Measurements from ENCODE around the gene CDK5RAP2. TPM values are rescaled to one million over a fixed set of nuclear protein-coding genes. Genes with fewer than 3 reads are reported as not detected.

Gene CDK5RAP2
- total and polyA plus RNA-seq, 9 of the 15 experiments (the other 6 are each of a cell fraction or from before 2014, with no cell fraction given): 19.9 to 68.8 (median 42.2) TPM

GRCh38 chr9:120456218-120456617, 123.7 kb downstream of the CDK5RAP2 start:
- Histone ChIP-seq H3K27me3 (ENCODE audit: control insufficient read depth in 2 of 2, insufficient read depth in 2 of 2, low read length in 2 of 2) (no peaks in the 10 kb centered on the region), H3K27ac (ENCODE audit: extremely low read depth, low read depth, low read length) (no peak overlapping the region), H3K9ac (ENCODE audit: insufficient read depth in 1 of 2, low read depth in 2 of 2, low read length in 2 of 2) (no peak overlapping the region), H3K9me1 (ENCODE audit: control insufficient read depth, insufficient read depth, low read length) (no peaks in the 10 kb centered on the region), H3K4me3 (no peak overlapping the region), H3K4me1 (replicated peaks in 1 of 2; ENCODE audit: control insufficient read depth in 2 of 2, insufficient read depth in 2 of 2, low read length in 2 of 2) (no peaks in the 10 kb centered on the region), H3K36me3 (ENCODE audit: control insufficient read depth, insufficient read depth, low read length) (peaks cover 82% of the 10 kb centered on the region), H3K79me2 (ENCODE audit: control insufficient read depth, insufficient read depth, low read length) (no peaks in the 10 kb centered on the region), H3K9me3 (replicated peaks; ENCODE audit: control insufficient read depth, insufficient read depth, low read depth, low read length) (no peaks in the 10 kb centered on the region), H2AFZ (ENCODE audit: low read depth, low read length) (no peak overlapping the region), H4K20me1 (replicated peaks; ENCODE audit: control insufficient read depth, insufficient read depth, low read length) (no peaks in the 10 kb centered on the region; the same call in 1 of the 2 replicates), H3K4me2 (ENCODE audit: insufficient read depth, low read length) (no peak overlapping the region)
- ChIA-PET CTCF (ENCODE audit: low intra/inter-chr PET ratio) (no interaction called here), POLR2A (no interaction called here)
- intact Hi-C loops (cut with micrococcal nuclease) (no loop called here), in situ Hi-C loops (cut with MboI) (loop anchor here (25.0 kb wide), 1 partner anchor 894 kb away; no protein-coding TSS in a partner anchor)
- WGBS (ENCODE audit: insufficient coverage, low coverage, missing lambda C conversion rate): 100% methylated on average over 2 of the region's 3 CpGs
- DNase-seq (ENCODE audit: extremely low read depth in 1 of 4, low spot score in 3 of 4) (no peak), FAIRE-seq (no peak), ATAC-seq (no peak)
- TF ChIP-seq ZNF41 (CRISPR knock-in tag; conservative IDR thresholded peaks at IDR 0.05) (no peak), ELF2 (CRISPR knock-in tag; IDR thresholded peaks at IDR 0.05) (no peak), NFIX (CRISPR knock-in tag; IDR thresholded peaks at IDR 0.05; ENCODE audit: low read depth) (no peak), BRF1 (IDR thresholded peaks at IDR 0.05; ENCODE audit: borderline replicate concordance, extremely low read depth, insufficient read length) (no peak), NR2C1 (IDR thresholded peaks at IDR 0.05) (no peak), NR2C1 (tag; IDR thresholded peaks at IDR 0.05) (no peak), MITF (IDR thresholded peaks at IDR 0.05) (no peak), POLR2AphosphoS5 (IDR thresholded peaks at IDR 0.05; ENCODE audit: control insufficient read depth, insufficient read depth, low read depth, low read length) (no peak), ZNF668 (CRISPR knock-in tag; IDR thresholded peaks at IDR 0.05) (no peak)
- TF ChIP-seq, protein P1, sequence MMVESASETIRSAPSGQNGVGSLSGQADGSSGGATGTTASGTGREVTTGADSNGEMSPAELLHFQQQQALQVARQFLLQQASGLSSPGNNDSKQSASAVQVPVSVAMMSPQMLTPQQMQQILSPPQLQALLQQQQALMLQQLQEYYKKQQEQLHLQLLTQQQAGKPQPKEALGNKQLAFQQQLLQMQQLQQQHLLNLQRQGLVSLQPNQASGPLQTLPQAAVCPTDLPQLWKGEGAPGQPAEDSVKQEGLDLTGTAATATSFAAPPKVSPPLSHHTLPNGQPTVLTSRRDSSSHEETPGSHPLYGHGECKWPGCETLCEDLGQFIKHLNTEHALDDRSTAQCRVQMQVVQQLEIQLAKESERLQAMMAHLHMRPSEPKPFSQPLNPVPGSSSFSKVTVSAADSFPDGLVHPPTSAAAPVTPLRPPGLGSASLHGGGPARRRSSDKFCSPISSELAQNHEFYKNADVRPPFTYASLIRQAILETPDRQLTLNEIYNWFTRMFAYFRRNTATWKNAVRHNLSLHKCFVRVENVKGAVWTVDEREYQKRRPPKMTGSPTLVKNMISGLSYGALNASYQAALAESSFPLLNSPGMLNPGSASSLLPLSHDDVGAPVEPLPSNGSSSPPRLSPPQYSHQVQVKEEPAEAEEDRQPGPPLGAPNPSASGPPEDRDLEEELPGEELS (CRISPR knock-in tag; IDR thresholded peaks at IDR 0.05; ENCODE audit: borderline replicate concordance): no peak
- BruUV-seq (replicated peaks): no TSS peak

Measured in K562 (cell line).